Neural progenitor cell (in vitro differentiated cells): Measurements from ENCODE around the gene TTLL9. TPM values are rescaled to one million over a fixed set of nuclear protein-coding genes. Genes with fewer than 3 reads are reported as not detected.
A peak's percentile ranks its signal among the peaks of the same experiment; 100 is the strongest.

ENCODE experiments used
- DNase-seq: peaks from one replicate; pipeline ENCODE4 v3.0.0-alpha.2; 2016; ENCODE audit warnings: low spot score
- H2AFZ ChIP-seq: fragments of 200-600 bp; sonication (generic); replicated peaks from 2 replicates; pipeline ENCODE4 v1.6.1; 2016; ENCODE audit warnings: antibody characterized with exemption
- H3F3A ChIP-seq: fragments of 200-600 bp; sonication (generic); 2 replicates; pipeline ENCODE4 v1.6.1; 2016; ENCODE audit warnings: antibody characterized with exemption, low read depth
- H3K27ac ChIP-seq: fragments of 200-600 bp; sonication (generic); 2 replicates; pipeline ENCODE4 v1.5.1; 2016; ENCODE audit warnings: mild to moderate bottlenecking
- H3K27me3 ChIP-seq: fragments of 200-600 bp; sonication (generic); 2 replicates; pipeline ENCODE4 v1.6.1; 2016; ENCODE audit warnings: mild to moderate bottlenecking, moderate library complexity
- H3K36me3 ChIP-seq: fragments of 200-600 bp; sonication (generic); 2 replicates; pipeline ENCODE4 v1.5.1; 2016
- H3K4me1 ChIP-seq: fragments of 200-600 bp; sonication (generic); 2 replicates; pipeline ENCODE4 v1.6.1; 2016; ENCODE audit warnings: mixed run types
- H3K4me2 ChIP-seq: fragments of 200-600 bp; sonication (generic); 2 replicates; pipeline ENCODE4 v1.6.1; 2016
- H3K4me3 ChIP-seq: fragments of 200-600 bp; sonication (generic); 2 replicates; pipeline ENCODE4 v1.5.1; 2016
- H3K79me2 ChIP-seq: fragments of 200-600 bp; sonication (generic); 2 replicates; pipeline ENCODE4 v1.6.1; 2016; ENCODE audit warnings: low read depth
- H3K9ac ChIP-seq: fragments of 200-600 bp; sonication (generic); 2 replicates; pipeline ENCODE4 v1.6.1; 2016
- H3K9me3 ChIP-seq: fragments of 200-600 bp; sonication (generic); 2 replicates; pipeline ENCODE4 v1.5.1; 2016; ENCODE audit warnings: low read depth
- H4K20me1 ChIP-seq: fragments of 200-600 bp; sonication (generic); 2 replicates; pipeline ENCODE4 v1.6.1; 2016; ENCODE audit warnings: low read depth
- H3K27ac Mint-ChIP-seq: 3 replicates; pipeline ENCODE4 v1.8.0; 2021; ENCODE audit warnings: mixed read lengths
- H3K27me3 Mint-ChIP-seq: 2 replicates; pipeline ENCODE4 v1.8.0; 2022; ENCODE audit warnings: low read depth, mild to moderate bottlenecking, inconsistent platforms, moderate library complexity, mixed read lengths; ENCODE audit not compliant: insufficient read depth
- H3K36me3 Mint-ChIP-seq: 3 replicates; pipeline ENCODE4 v1.8.0; 2021; ENCODE audit warnings: mixed read lengths
- H3K4me1 Mint-ChIP-seq: 3 replicates; pipeline ENCODE4 v1.8.0; 2021; ENCODE audit warnings: mixed read lengths
- H3K4me3 Mint-ChIP-seq: 3 replicates; pipeline ENCODE4 v1.8.0; 2021; ENCODE audit warnings: mild to moderate bottlenecking, moderate library complexity, mixed read lengths
- H3K9me3 Mint-ChIP-seq: 3 replicates; pipeline ENCODE4 v1.8.0; 2020; ENCODE audit warnings: mixed read lengths
- EZH2 ChIP-seq: fragments of 200-600 bp; sonication (generic); IDR thresholded peaks from 2 replicates; pipeline ENCODE4 v1.6.1; 2017; ENCODE audit warnings: antibody characterized with exemption, mild to moderate bottlenecking, moderate library complexity
- EZH2phosphoT487 ChIP-seq: fragments of 200-600 bp; sonication (generic); IDR thresholded peaks from 2 replicates; pipeline ENCODE4 v1.6.1; 2017; ENCODE audit warnings: antibody characterized with exemption
- total RNA-seq: library from RNA; depleted of rRNA; stranded (reverse); fragments of >200 nt; gene quantifications from 2 replicates; pipeline ENCODE4 v1.2.3, GENCODE V29; 2015; ENCODE audit warnings: low replicate concordance
- TF ChIP-seq, protein P1 (sequence below): fragments of 200-600 bp; sonication (generic); IDR thresholded peaks from 2 replicates; pipeline ENCODE4 v1.5.1; 2017; ENCODE audit warnings: antibody characterized with exemption, mild to moderate bottlenecking

TTLL9 gene
- total RNA-seq, 1 donor from 2014 or later, result not detected

DNA sequence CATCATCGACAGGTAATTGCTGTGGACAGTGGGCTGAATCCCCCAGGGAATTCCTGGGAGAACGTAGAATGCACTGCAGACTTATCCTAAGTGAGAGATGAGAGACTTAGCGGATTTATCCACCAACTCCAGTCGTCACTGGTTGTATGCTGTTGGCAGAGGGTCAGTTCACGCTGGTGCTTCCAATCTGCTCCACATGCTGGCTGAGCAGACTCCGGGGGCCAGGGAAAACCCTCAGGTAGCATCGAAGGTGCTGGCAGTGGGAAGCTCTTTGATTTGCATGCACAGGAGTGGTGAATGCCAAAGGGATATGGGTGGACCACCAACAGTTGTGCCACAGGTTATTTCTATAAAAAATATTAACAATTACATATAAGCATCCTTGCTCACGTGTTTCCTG, 20.2 kb downstream of the TTLL9 start:
- no peak overlapping the region for H3K4me3 Mint-ChIP-seq
- H3K9me3 ChIP-seq, result no peaks in the 10 kb centered on the region
- TF ChIP-seq, protein P1, sequence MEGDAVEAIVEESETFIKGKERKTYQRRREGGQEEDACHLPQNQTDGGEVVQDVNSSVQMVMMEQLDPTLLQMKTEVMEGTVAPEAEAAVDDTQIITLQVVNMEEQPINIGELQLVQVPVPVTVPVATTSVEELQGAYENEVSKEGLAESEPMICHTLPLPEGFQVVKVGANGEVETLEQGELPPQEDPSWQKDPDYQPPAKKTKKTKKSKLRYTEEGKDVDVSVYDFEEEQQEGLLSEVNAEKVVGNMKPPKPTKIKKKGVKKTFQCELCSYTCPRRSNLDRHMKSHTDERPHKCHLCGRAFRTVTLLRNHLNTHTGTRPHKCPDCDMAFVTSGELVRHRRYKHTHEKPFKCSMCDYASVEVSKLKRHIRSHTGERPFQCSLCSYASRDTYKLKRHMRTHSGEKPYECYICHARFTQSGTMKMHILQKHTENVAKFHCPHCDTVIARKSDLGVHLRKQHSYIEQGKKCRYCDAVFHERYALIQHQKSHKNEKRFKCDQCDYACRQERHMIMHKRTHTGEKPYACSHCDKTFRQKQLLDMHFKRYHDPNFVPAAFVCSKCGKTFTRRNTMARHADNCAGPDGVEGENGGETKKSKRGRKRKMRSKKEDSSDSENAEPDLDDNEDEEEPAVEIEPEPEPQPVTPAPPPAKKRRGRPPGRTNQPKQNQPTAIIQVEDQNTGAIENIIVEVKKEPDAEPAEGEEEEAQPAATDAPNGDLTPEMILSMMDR, result no peak
- TF ChIP-seq EZH2 (no peak), EZH2phosphoT487 (no peak)
- no peak overlapping the region for H3K27ac ChIP-seq
- no peaks in the 10 kb centered on the region for H3K27me3 ChIP-seq
- H3K36me3 ChIP-seq, result no peaks in the 10 kb centered on the region
- no peak overlapping the region for H2AFZ ChIP-seq
- H3K9me3 Mint-ChIP-seq, result no peaks in the 10 kb centered on the region
- no peaks in the 10 kb centered on the region for H3K79me2 ChIP-seq
- H3K36me3 Mint-ChIP-seq, result no peaks in the 10 kb centered on the region
- no peak overlapping the region for H3K4me3 ChIP-seq
- no peaks in the 10 kb centered on the region for H3K27me3 Mint-ChIP-seq
- no peaks in the 10 kb centered on the region for H3F3A ChIP-seq
- H3K4me1 ChIP-seq, result no peaks in the 10 kb centered on the region
- no peak overlapping the region for H3K27ac Mint-ChIP-seq
- H3K9ac ChIP-seq, result no peak overlapping the region
- H3K4me2 ChIP-seq, result no peak overlapping the region
- no peaks in the 10 kb centered on the region for H4K20me1 ChIP-seq
- H3K4me1 Mint-ChIP-seq, result no peaks in the 10 kb centered on the region
- no peak for DNase-seq

DNA sequence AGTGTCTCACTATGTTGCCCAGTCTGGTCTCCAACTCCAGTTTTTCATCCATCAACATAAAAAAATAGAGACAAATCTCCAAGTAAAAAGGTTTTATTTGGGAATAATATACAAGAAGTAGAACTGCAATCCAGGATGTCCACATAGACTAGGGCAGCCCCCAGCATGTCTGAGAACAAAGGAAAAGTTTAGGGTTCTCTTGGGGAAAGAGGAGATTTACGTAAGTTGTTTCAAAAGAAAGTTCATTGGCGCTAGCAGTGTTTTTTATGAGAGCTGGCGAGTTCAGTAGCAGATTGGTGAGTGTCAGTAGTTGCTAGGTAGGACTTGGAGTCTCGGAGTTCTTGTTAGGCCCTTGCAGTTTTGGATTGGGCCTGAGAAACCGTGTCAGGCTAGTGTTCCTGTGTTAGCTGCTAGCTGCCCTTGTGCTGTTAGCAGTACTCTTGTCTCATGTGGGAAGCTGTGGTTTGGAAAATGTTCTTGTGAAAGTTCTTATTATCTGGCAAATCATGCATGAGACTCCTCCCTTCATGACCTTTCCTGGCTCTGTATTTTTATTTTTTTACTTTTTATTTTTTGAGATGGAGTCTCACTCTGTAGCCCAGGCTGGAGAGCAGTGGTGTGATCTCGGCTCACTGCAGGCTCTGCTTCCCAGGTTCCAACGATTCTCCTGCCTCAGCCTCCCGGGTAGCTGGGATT, 24.7 kb downstream of the TTLL9 start:
- Histone ChIP-seq H3K27me3 (no peaks in the 10 kb centered on the region), H3K9me3 (no peaks in the 10 kb centered on the region), H3K27ac (no peak overlapping the region), H3K4me2 (no peak overlapping the region), H2AFZ (no peak overlapping the region), H3F3A (no peaks in the 10 kb centered on the region), H3K79me2 (no peaks in the 10 kb centered on the region), H3K4me3 (no peak overlapping the region), H3K4me1 (no peaks in the 10 kb centered on the region), H3K36me3 (no peaks in the 10 kb centered on the region), H3K9ac (no peak overlapping the region), H4K20me1 (no peaks in the 10 kb centered on the region)
- no peaks in the 10 kb centered on the region for H3K4me1 Mint-ChIP-seq
- DNase-seq, result peak; percentile 37
- no peaks in the 10 kb centered on the region for H3K36me3 Mint-ChIP-seq
- TF ChIP-seq, protein P1, result no peak
- no peak for TF ChIP-seq EZH2
- TF ChIP-seq EZH2phosphoT487, result no peak
- H3K4me3 Mint-ChIP-seq, result no peak overlapping the region
- no peak overlapping the region for H3K27ac Mint-ChIP-seq
- no peaks in the 10 kb centered on the region for H3K9me3 Mint-ChIP-seq
- H3K27me3 Mint-ChIP-seq, result no peaks in the 10 kb centered on the region

DNA sequence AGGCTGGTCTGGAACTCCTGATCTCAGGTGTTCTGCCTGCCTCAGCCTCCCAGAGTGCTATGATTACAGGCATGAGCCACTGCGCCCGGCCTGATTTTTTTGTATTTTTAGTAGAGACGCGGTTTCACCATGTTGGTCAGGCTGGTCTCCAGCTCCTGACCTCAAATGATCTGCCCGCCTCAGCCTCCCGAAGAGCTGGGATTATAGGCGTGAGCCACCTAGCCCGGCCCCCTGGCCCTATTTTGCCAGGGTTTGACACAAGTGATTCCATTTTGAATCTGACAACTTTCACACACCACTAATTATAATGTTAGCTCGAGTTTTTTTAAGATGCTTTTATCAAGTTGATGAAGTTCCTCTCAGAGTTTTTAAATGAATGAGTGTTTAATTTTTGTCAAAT, 25.6 kb downstream of the TTLL9 start:
- Histone ChIP-seq H3K9me3 (no peaks in the 10 kb centered on the region), H3K36me3 (no peaks in the 10 kb centered on the region), H3K79me2 (no peaks in the 10 kb centered on the region), H3K4me3 (no peak overlapping the region), H3K4me1 (no peaks in the 10 kb centered on the region), H3K4me2 (no peak overlapping the region), H3K27me3 (no peaks in the 10 kb centered on the region), H4K20me1 (no peaks in the 10 kb centered on the region), H3F3A (no peaks in the 10 kb centered on the region), H2AFZ (no peak overlapping the region), H3K9ac (no peak overlapping the region), H3K27ac (no peak overlapping the region)
- no peak for DNase-seq
- no peaks in the 10 kb centered on the region for H3K27me3 Mint-ChIP-seq
- H3K4me1 Mint-ChIP-seq, result no peaks in the 10 kb centered on the region
- no peak overlapping the region for H3K4me3 Mint-ChIP-seq
- TF ChIP-seq, protein P1, result no peak
- TF ChIP-seq EZH2 (no peak), EZH2phosphoT487 (no peak)
- no peak overlapping the region for H3K27ac Mint-ChIP-seq
- no peaks in the 10 kb centered on the region for H3K36me3 Mint-ChIP-seq
- no peaks in the 10 kb centered on the region for H3K9me3 Mint-ChIP-seq
